ENCODE measurements around the gene KIF26B.

The KIF26B gene

GRCh38 chr1:245577191-245578157, 422.7 kb downstream of the KIF26B start:
- Mint-ChIP-seq H3K36me3 (ENCODE audit: low read depth) (no peaks in the 10 kb centered on the region), H3K9me3 (no peaks in the 10 kb centered on the region), H3K27ac (no peak overlapping the region), H3K4me1 (ENCODE audit: low read depth) (peaks cover 7% of the 10 kb centered on the region), H3K4me3 (no peak overlapping the region), H3K27me3 (peaks cover 8% of the 10 kb centered on the region)
- intact Hi-C loops (cut with micrococcal nuclease) = no loop called here

- no peak overlapping the region for H3K27ac Mint-ChIP-seq
These were observed 423.5 kb downstream of the KIF26B start for GRCh38 chr1:245578308-245578707.

GRCh38 chr1:245578771-245579170, 424.0 kb downstream of the KIF26B start:
- no peaks in the 10 kb centered on the region for H3K36me3 Mint-ChIP-seq (ENCODE audit: low read depth)
- intact Hi-C loops (cut with micrococcal nuclease) = no loop called here
- H3K4me3 Mint-ChIP-seq = no peak overlapping the region
- H3K4me1 Mint-ChIP-seq (ENCODE audit: low read depth) = peaks cover 12% of the 10 kb centered on the region
- H3K9me3 Mint-ChIP-seq = no peaks in the 10 kb centered on the region
- H3K27ac Mint-ChIP-seq = no peak overlapping the region
- peaks cover 8% of the 10 kb centered on the region for H3K27me3 Mint-ChIP-seq

More at GRCh38 chr1:245578308-245578707, 423.5 kb downstream of the KIF26B start:
- intact Hi-C loops (cut with micrococcal nuclease) = no loop called here
- H3K4me3 Mint-ChIP-seq = no peak overlapping the region
- no peaks in the 10 kb centered on the region for H3K9me3 Mint-ChIP-seq
- H3K4me1 Mint-ChIP-seq (ENCODE audit: low read depth) = peaks cover 8% of the 10 kb centered on the region
- H3K27me3 Mint-ChIP-seq = peaks cover 8% of the 10 kb centered on the region
- H3K36me3 Mint-ChIP-seq (ENCODE audit: low read depth) = no peaks in the 10 kb centered on the region

GRCh38 chr1:245579881-245580280, 425.1 kb downstream of the KIF26B start:
- no peak overlapping the region for H3K27ac Mint-ChIP-seq
- H3K36me3 Mint-ChIP-seq (ENCODE audit: low read depth) = no peaks in the 10 kb centered on the region
- H3K9me3 Mint-ChIP-seq = no peaks in the 10 kb centered on the region
- H3K4me1 Mint-ChIP-seq (ENCODE audit: low read depth) = peaks cover 13% of the 10 kb centered on the region
- peaks cover 8% of the 10 kb centered on the region for H3K27me3 Mint-ChIP-seq
- intact Hi-C loops (cut with micrococcal nuclease) = no loop called here
- no peak overlapping the region for H3K4me3 Mint-ChIP-seq

- Mint-ChIP-seq H3K27ac (no peak overlapping the region), H3K9me3 (no peaks in the 10 kb centered on the region), H3K27me3 (peaks cover 8% of the 10 kb centered on the region), H3K36me3 (ENCODE audit: low read depth) (no peaks in the 10 kb centered on the region), H3K4me1 (ENCODE audit: low read depth) (peaks cover 13% of the 10 kb centered on the region), H3K4me3 (no peak overlapping the region)
- intact Hi-C loops (cut with micrococcal nuclease) = no loop called here
These were observed 425.9 kb downstream of the KIF26B start for GRCh38 chr1:245580651-245581050.

GRCh38 chr1:245582026-245582425, 427.2 kb downstream of the KIF26B start:
- Mint-ChIP-seq H3K4me3 (no peak overlapping the region), H3K36me3 (ENCODE audit: low read depth) (no peaks in the 10 kb centered on the region), H3K9me3 (no peaks in the 10 kb centered on the region), H3K4me1 (ENCODE audit: low read depth) (peaks cover 13% of the 10 kb centered on the region), H3K27ac (no peak overlapping the region), H3K27me3 (peaks cover 8% of the 10 kb centered on the region)
- intact Hi-C loops (cut with micrococcal nuclease) = no loop called here

- intact Hi-C loops (cut with micrococcal nuclease) = no loop called here
- peaks cover 1% of the 10 kb centered on the region for H3K27me3 Mint-ChIP-seq
- H3K36me3 Mint-ChIP-seq (ENCODE audit: low read depth) = no peaks in the 10 kb centered on the region
- H3K9me3 Mint-ChIP-seq = no peaks in the 10 kb centered on the region
- H3K27ac Mint-ChIP-seq = no peak overlapping the region
- H3K4me3 Mint-ChIP-seq = no peak overlapping the region
- H3K4me1 Mint-ChIP-seq (ENCODE audit: low read depth) = peaks cover 13% of the 10 kb centered on the region
These were observed 428.3 kb downstream of the KIF26B start for GRCh38 chr1:245583081-245583480.

- Mint-ChIP-seq H3K27me3 (peaks cover 5% of the 10 kb centered on the region), H3K9me3 (no peaks in the 10 kb centered on the region), H3K4me1 (ENCODE audit: low read depth) (peaks cover 13% of the 10 kb centered on the region), H3K27ac (no peak overlapping the region), H3K4me3 (no peak overlapping the region), H3K36me3 (ENCODE audit: low read depth) (no peaks in the 10 kb centered on the region)
- intact Hi-C loops (cut with micrococcal nuclease) = no loop called here
These were observed 429.0 kb downstream of the KIF26B start for GRCh38 chr1:245583575-245584330.

- H3K9me3 Mint-ChIP-seq = no peaks in the 10 kb centered on the region
- peaks cover 13% of the 10 kb centered on the region for H3K4me1 Mint-ChIP-seq (ENCODE audit: low read depth)
- H3K27me3 Mint-ChIP-seq = peaks cover 5% of the 10 kb centered on the region
- intact Hi-C loops (cut with micrococcal nuclease) = no loop called here
- no peak overlapping the region for H3K27ac Mint-ChIP-seq
- H3K4me3 Mint-ChIP-seq = no peak overlapping the region
- H3K36me3 Mint-ChIP-seq (ENCODE audit: low read depth) = no peaks in the 10 kb centered on the region
These were observed 430.6 kb downstream of the KIF26B start for GRCh38 chr1:245585252-245585959.

- Mint-ChIP-seq H3K4me1 (ENCODE audit: low read depth) (peaks cover 6% of the 10 kb centered on the region), H3K27me3 (peaks cover 6% of the 10 kb centered on the region), H3K27ac (no peak overlapping the region), H3K36me3 (ENCODE audit: low read depth) (no peaks in the 10 kb centered on the region), H3K9me3 (no peaks in the 10 kb centered on the region), H3K4me3 (no peak overlapping the region)
- intact Hi-C loops (cut with micrococcal nuclease) = no loop called here
These were observed 432.8 kb downstream of the KIF26B start for GRCh38 chr1:245587435-245588115.

GRCh38 chr1:245588116-245588639, 433.4 kb downstream of the KIF26B start:
- H3K36me3 Mint-ChIP-seq (ENCODE audit: low read depth) = no peaks in the 10 kb centered on the region
- peaks cover 6% of the 10 kb centered on the region for H3K4me1 Mint-ChIP-seq (ENCODE audit: low read depth)
- no peak overlapping the region for H3K27ac Mint-ChIP-seq
- H3K9me3 Mint-ChIP-seq = no peaks in the 10 kb centered on the region
- intact Hi-C loops (cut with micrococcal nuclease) = no loop called here
- H3K4me3 Mint-ChIP-seq = no peak overlapping the region
- peaks cover 6% of the 10 kb centered on the region for H3K27me3 Mint-ChIP-seq

GRCh38 chr1:245589316-245589715, 434.5 kb downstream of the KIF26B start:
- H3K4me3 Mint-ChIP-seq = no peak overlapping the region
- intact Hi-C loops (cut with micrococcal nuclease) = no loop called here
- no peaks in the 10 kb centered on the region for H3K36me3 Mint-ChIP-seq (ENCODE audit: low read depth)
- H3K27me3 Mint-ChIP-seq = peaks cover 6% of the 10 kb centered on the region
- H3K4me1 Mint-ChIP-seq (ENCODE audit: low read depth) = no peaks in the 10 kb centered on the region
- no peak overlapping the region for H3K27ac Mint-ChIP-seq
- H3K9me3 Mint-ChIP-seq = no peaks in the 10 kb centered on the region

- Mint-ChIP-seq H3K4me3 (no peak overlapping the region), H3K27me3 (peaks cover 6% of the 10 kb centered on the region), H3K27ac (no peak overlapping the region), H3K4me1 (ENCODE audit: low read depth) (no peaks in the 10 kb centered on the region), H3K36me3 (ENCODE audit: low read depth) (no peaks in the 10 kb centered on the region), H3K9me3 (no peaks in the 10 kb centered on the region)
- intact Hi-C loops (cut with micrococcal nuclease) = no loop called here
These were observed 435.1 kb downstream of the KIF26B start for GRCh38 chr1:245589906-245590305.

Measured in dendritic cell treated with granulocyte-macrophage colony-stimulating factor and Interleukin-4, amounts not matched to agents 40 ng/mL and 50 ng/mL, for 4 days (primary cell).